ENCODE measurements around the gene NOTCH2NLA.
"Not testable (repeated sequence)": the region's sequence is repeated elsewhere in the genome, so short reads cannot be mapped to it uniquely, and the experiment has no call there.

The NOTCH2NLA gene

GRCh38 chr1:146167273-146167672, 61.5 kb downstream of the NOTCH2NLA start:
- not testable (repeated sequence) for DNase-seq (ENCODE audit: low read depth)

- DNase-seq (ENCODE audit: low read depth) = not testable (repeated sequence)
Observed at GRCh38 chr1:146144465-146144864, 84.4 kb downstream of the NOTCH2NLA start, which contains the start of gene NBPF10. Gene NBPF10, minus strand, starts transcription at chr1:146144804. Its CDS starts 35 bp downstream, at chr1:146144769.
